GM23338 (cell line): ENCODE results near the gene BTBD9. TPM values are rescaled to one million over a fixed set of nuclear protein-coding genes. Genes with fewer than 3 reads are reported as not detected.

Experiments
- ATAC-seq: fragments of 200-7000 bp; cut with Tn5 transposase; 3 replicates; pipeline ENCODE4 v1.9.1; 2020
- DNase-seq: peaks from one replicate; pipeline ENCODE4 v3.0.0-alpha.2; 2015; ENCODE audit warnings: low spot score
- H2AFZ ChIP-seq: fragments of 200-600 bp; sonication (generic); 2 replicates; pipeline ENCODE4 v1.8.0; 2016; ENCODE audit warnings: antibody characterized with exemption, mild to moderate bottlenecking, moderate library complexity
- H3F3A ChIP-seq: fragments of 200-600 bp; sonication (generic); replicated peaks from 2 replicates; pipeline ENCODE4 v1.8.0; 2017; ENCODE audit warnings: antibody characterized with exemption, mixed run types, low read depth
- H3K27ac ChIP-seq: fragments of 200-600 bp; sonication (generic); 2 replicates; pipeline ENCODE4 v1.6.1; 2016; ENCODE audit warnings: low read depth
- H3K27me3 ChIP-seq: fragments of 200-600 bp; sonication (generic); 2 replicates; pipeline ENCODE4 v1.8.0; 2016; ENCODE audit warnings: mild to moderate bottlenecking, mixed run types, moderate library complexity; ENCODE audit not compliant: insufficient read depth
- H3K36me3 ChIP-seq: fragments of 200-600 bp; sonication (generic); 2 replicates; pipeline ENCODE4 v1.8.0; 2016; ENCODE audit warnings: mild to moderate bottlenecking; ENCODE audit not compliant: insufficient read depth
- H3K4me1 ChIP-seq: fragments of 200-600 bp; sonication (generic); 2 replicates; pipeline ENCODE4 v1.8.0; 2016; ENCODE audit warnings: mild to moderate bottlenecking, moderate library complexity; ENCODE audit not compliant: insufficient read depth
- H3K4me2 ChIP-seq: fragments of 200-600 bp; sonication (generic); 2 replicates; pipeline ENCODE4 v1.7.1; 2017; ENCODE audit warnings: mixed run types
- H3K4me3 ChIP-seq: fragments of 200-600 bp; sonication (generic); 2 replicates; pipeline ENCODE4 v1.6.1; 2016; ENCODE audit warnings: mixed run types
- H3K79me2 ChIP-seq: fragments of 200-600 bp; sonication (generic); replicated peaks from 2 replicates; pipeline ENCODE4 v1.8.0; 2017; ENCODE audit warnings: mild to moderate bottlenecking; ENCODE audit not compliant: insufficient read depth
- H3K9me2 ChIP-seq: fragments of 200-600 bp; sonication (generic); 2 replicates; pipeline ENCODE4 v1.8.0; 2017; ENCODE audit not compliant: insufficient read depth
- H4K20me1 ChIP-seq: fragments of 200-600 bp; sonication (generic); replicated peaks from 2 replicates; pipeline ENCODE4 v1.8.0; 2017; ENCODE audit warnings: mild to moderate bottlenecking; ENCODE audit not compliant: insufficient read depth
- H3K27ac Mint-ChIP-seq: 2 replicates; pipeline ENCODE4 v1.8.0; 2020; ENCODE audit warnings: inconsistent platforms, mild to moderate bottlenecking, moderate library complexity, mixed read lengths
- H3K27me3 Mint-ChIP-seq: 3 replicates; pipeline ENCODE4 v1.8.0; 2022; ENCODE audit warnings: low read depth, mild to moderate bottlenecking, moderate library complexity, mixed read lengths, inconsistent platforms; ENCODE audit not compliant: insufficient read depth, poor library complexity
- H3K36me3 Mint-ChIP-seq: 3 replicates; pipeline ENCODE4 v1.8.0; 2021; ENCODE audit warnings: low read depth, mild to moderate bottlenecking, inconsistent platforms, moderate library complexity, mixed read lengths
- H3K4me1 Mint-ChIP-seq: 3 replicates; pipeline ENCODE4 v1.8.0; 2020; ENCODE audit warnings: mild to moderate bottlenecking, inconsistent platforms, mixed read lengths
- H3K4me3 Mint-ChIP-seq: 3 replicates; pipeline ENCODE4 v1.8.0; 2021; ENCODE audit warnings: moderate library complexity, mild to moderate bottlenecking, inconsistent platforms, mixed read lengths
- H3K9me3 Mint-ChIP-seq: 3 replicates; pipeline ENCODE4 v1.8.0; 2020; ENCODE audit warnings: moderate library complexity, mild to moderate bottlenecking, inconsistent platforms, mixed read lengths
- EZH2phosphoT487 ChIP-seq: fragments of 200-600 bp; sonication (generic); IDR thresholded peaks from one replicate; pipeline ENCODE4 v1.8.1; 2018; ENCODE audit warnings: antibody characterized with exemption; ENCODE audit not compliant: unreplicated experiment
- JUNB ChIP-seq: IDR thresholded peaks from one replicate; pipeline ENCODE4 v1.6.1; 2016; ENCODE audit warnings: antibody characterized with exemption; ENCODE audit not compliant: unreplicated experiment
- STAT1 ChIP-seq: IDR thresholded peaks from one replicate; pipeline ENCODE4 v1.6.1; 2016; ENCODE audit warnings: antibody characterized with exemption; ENCODE audit not compliant: unreplicated experiment
- ZNF114 ChIP-seq: fragments of 250-450 bp; sonication (Bioruptor Pico); IDR thresholded peaks from 2 replicates; pipeline ENCODE4 v1.5.0; 2020; ENCODE audit warnings: mild to moderate bottlenecking, moderate library complexity
- ZNF331 ChIP-seq: fragments of 250-450 bp; sonication (Bioruptor Pico); IDR thresholded peaks from 2 replicates; pipeline ENCODE4 v1.5.0; 2020; ENCODE audit warnings: low read depth, mild to moderate bottlenecking, moderate library complexity
- polyA plus RNA-seq: library from polyadenylated mRNA; unstranded; fragments of >200 nt; fragmentation: Nextera tagmentation; extraction: Ambion mirVana; gene quantifications from 2 replicates; pipeline ENCODE4 v1.2.1, GENCODE V29; 2016
- total RNA-seq: library from RNA; depleted of rRNA; stranded (reverse); fragments of >200 nt; shearing (Covaris generic); gene quantifications from 2 replicates; pipeline ENCODE4 v1.2.3, GENCODE V29; 2014
- TF ChIP-seq, protein P1 (sequence below), 2 experiments: fragments of 200-600 bp in 1 of 2; sonication (generic) in 1 of 2; conservative IDR thresholded peaks; 2 replicates each; pipeline versions ENCODE4 v1.5.1 to v1.6.1; 2016 to 2017; ENCODE audit warnings: antibody characterized with exemption in 2 of 2, low read depth in 2 of 2, mild to moderate bottlenecking in 2 of 2, moderate library complexity in 1 of 2
- TF ChIP-seq, protein P2 (sequence below): IDR thresholded peaks from one replicate; pipeline ENCODE4 v1.6.1; 2018; ENCODE audit warnings: antibody characterized with exemption; ENCODE audit not compliant: unreplicated experiment
- TF ChIP-seq, protein P3 (sequence below): IDR thresholded peaks from 2 replicates; pipeline ENCODE4 v1.6.1; 2016; ENCODE audit warnings: antibody characterized with exemption

The BTBD9 gene
- total and polyA plus RNA-seq, 2 experiments from 2014 or later = 4.2 to 5.3 TPM

DNA sequence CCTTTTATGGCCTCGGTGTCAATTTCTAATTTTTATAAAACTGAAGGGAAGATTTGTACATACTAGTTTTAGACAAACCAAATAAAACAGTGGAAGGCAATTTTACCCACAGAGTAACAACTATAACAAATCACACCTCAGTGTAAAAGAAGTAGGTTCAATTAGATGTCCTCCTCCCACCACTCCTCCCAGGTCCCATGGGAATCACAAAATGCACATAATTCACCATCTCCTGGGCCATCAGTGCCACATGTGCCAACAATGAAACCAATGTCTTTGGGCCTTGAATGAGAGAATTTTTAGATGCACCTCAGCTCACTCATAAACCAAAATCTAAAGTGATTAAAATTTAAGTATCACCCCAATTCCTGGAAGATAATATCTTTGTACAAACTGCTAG lies 267.8 kb downstream of the BTBD9 start:
- Histone ChIP-seq H3K79me2 (no peaks in the 10 kb centered on the region), H3K36me3 (no peaks in the 10 kb centered on the region), H3K27ac (no peak overlapping the region), H3K4me2 (no peak overlapping the region), H3K27me3 (no peaks in the 10 kb centered on the region), H3K9me2 (no peaks in the 10 kb centered on the region), H2AFZ (no peak overlapping the region), H3K4me3 (no peak overlapping the region), H4K20me1 (no peaks in the 10 kb centered on the region), H3F3A (no peaks in the 10 kb centered on the region), H3K4me1 (peaks cover 5% of the 10 kb centered on the region; the same call in 1 of the 2 replicates)
- Mint-ChIP-seq H3K4me1 (peaks cover 8% of the 10 kb centered on the region; the same call in 2 of the 3 replicates), H3K27me3 (no peaks in the 10 kb centered on the region), H3K9me3 (no peaks in the 10 kb centered on the region), H3K27ac (no peak overlapping the region), H3K36me3 (no peaks in the 10 kb centered on the region), H3K4me3 (no peak overlapping the region)
- ATAC-seq (no peak), DNase-seq (no peak)
- TF ChIP-seq, protein P1, sequence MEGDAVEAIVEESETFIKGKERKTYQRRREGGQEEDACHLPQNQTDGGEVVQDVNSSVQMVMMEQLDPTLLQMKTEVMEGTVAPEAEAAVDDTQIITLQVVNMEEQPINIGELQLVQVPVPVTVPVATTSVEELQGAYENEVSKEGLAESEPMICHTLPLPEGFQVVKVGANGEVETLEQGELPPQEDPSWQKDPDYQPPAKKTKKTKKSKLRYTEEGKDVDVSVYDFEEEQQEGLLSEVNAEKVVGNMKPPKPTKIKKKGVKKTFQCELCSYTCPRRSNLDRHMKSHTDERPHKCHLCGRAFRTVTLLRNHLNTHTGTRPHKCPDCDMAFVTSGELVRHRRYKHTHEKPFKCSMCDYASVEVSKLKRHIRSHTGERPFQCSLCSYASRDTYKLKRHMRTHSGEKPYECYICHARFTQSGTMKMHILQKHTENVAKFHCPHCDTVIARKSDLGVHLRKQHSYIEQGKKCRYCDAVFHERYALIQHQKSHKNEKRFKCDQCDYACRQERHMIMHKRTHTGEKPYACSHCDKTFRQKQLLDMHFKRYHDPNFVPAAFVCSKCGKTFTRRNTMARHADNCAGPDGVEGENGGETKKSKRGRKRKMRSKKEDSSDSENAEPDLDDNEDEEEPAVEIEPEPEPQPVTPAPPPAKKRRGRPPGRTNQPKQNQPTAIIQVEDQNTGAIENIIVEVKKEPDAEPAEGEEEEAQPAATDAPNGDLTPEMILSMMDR (conservative IDR thresholded peaks at IDR 0.05; ENCODE audit: low read depth in 2 of 2) = no peak
- TF ChIP-seq STAT1 = no peak
- TF ChIP-seq, protein P2, sequence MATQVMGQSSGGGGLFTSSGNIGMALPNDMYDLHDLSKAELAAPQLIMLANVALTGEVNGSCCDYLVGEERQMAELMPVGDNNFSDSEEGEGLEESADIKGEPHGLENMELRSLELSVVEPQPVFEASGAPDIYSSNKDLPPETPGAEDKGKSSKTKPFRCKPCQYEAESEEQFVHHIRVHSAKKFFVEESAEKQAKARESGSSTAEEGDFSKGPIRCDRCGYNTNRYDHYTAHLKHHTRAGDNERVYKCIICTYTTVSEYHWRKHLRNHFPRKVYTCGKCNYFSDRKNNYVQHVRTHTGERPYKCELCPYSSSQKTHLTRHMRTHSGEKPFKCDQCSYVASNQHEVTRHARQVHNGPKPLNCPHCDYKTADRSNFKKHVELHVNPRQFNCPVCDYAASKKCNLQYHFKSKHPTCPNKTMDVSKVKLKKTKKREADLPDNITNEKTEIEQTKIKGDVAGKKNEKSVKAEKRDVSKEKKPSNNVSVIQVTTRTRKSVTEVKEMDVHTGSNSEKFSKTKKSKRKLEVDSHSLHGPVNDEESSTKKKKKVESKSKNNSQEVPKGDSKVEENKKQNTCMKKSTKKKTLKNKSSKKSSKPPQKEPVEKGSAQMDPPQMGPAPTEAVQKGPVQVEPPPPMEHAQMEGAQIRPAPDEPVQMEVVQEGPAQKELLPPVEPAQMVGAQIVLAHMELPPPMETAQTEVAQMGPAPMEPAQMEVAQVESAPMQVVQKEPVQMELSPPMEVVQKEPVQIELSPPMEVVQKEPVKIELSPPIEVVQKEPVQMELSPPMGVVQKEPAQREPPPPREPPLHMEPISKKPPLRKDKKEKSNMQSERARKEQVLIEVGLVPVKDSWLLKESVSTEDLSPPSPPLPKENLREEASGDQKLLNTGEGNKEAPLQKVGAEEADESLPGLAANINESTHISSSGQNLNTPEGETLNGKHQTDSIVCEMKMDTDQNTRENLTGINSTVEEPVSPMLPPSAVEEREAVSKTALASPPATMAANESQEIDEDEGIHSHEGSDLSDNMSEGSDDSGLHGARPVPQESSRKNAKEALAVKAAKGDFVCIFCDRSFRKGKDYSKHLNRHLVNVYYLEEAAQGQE = no peak
- no peak for TF ChIP-seq EZH2phosphoT487
- no peak for TF ChIP-seq ZNF331 (CRISPR knock-in tag)
- no peak for TF ChIP-seq JUNB
- no peak for TF ChIP-seq ZNF114 (CRISPR knock-in tag)
- TF ChIP-seq, protein P3, sequence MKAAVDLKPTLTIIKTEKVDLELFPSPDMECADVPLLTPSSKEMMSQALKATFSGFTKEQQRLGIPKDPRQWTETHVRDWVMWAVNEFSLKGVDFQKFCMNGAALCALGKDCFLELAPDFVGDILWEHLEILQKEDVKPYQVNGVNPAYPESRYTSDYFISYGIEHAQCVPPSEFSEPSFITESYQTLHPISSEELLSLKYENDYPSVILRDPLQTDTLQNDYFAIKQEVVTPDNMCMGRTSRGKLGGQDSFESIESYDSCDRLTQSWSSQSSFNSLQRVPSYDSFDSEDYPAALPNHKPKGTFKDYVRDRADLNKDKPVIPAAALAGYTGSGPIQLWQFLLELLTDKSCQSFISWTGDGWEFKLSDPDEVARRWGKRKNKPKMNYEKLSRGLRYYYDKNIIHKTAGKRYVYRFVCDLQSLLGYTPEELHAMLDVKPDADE = no peak
